Gastrocnemius medialis (tissue), 4 donors: Measurements from ENCODE around the gene SEC31B.

Source experiments
- CTCF ChIP-seq, 5 experiments: fragments of 450-650 bp in 3 of 5; fragments of 200-600 bp in 2 of 5; sonication (generic) in 2 of 5; IDR thresholded peaks in 4 of 5; conservative IDR thresholded peaks in 1 of 5; 1 replicate in 4 of 5; 2 replicates in 1 of 5; pipeline ENCODE4 v1.5.1; 2016 to 2019; ENCODE audit warnings: antibody characterized with exemption in 5 of 5, mild to moderate bottlenecking in 3 of 5, moderate library complexity in 3 of 5
- POLR2A ChIP-seq, 2 donors: fragments of 450-650 bp; IDR thresholded peaks; one replicate each; pipeline ENCODE4 v1.6.1; 2017; ENCODE audit warnings: antibody characterized with exemption in 2 of 2, mild to moderate bottlenecking in 2 of 2, moderate library complexity in 2 of 2

- TF ChIP-seq CTCF (IDR thresholded peaks at IDR 0.05 in 4 of 5, conservative IDR thresholded peaks at IDR 0.05 in 1 of 5) (no peak), POLR2A (IDR thresholded peaks at IDR 0.05) (no peak)
Observed at GRCh38 chr10:100509241-100509840, 10.3 kb downstream of the SEC31B start.
